Neuron (in vitro differentiated cells): Measurements from ENCODE around the gene GAL3ST2.
"Not testable (repeated sequence)": the region's sequence is repeated elsewhere in the genome, so short reads cannot be mapped to it uniquely, and the experiment has no call there.

Experiments
- H2AFZ ChIP-seq: one replicate; pipeline ENCODE4 v1.6.1; 2013; ENCODE audit warnings: low read depth, mild to moderate bottlenecking, inconsistent platforms, low read length, moderate library complexity
- H3K27me3 ChIP-seq: one replicate; pipeline ENCODE4 v1.6.1; 2013; ENCODE audit warnings: low read length; ENCODE audit not compliant: insufficient read depth
- H3K36me3 ChIP-seq: one replicate; pipeline ENCODE4 v1.6.1; 2013; ENCODE audit warnings: low read length; ENCODE audit not compliant: insufficient read depth
- H3K4me1 ChIP-seq: one replicate; pipeline ENCODE4 v1.6.1; 2013; ENCODE audit warnings: low read length; ENCODE audit not compliant: insufficient read depth
- H3K4me3 ChIP-seq: 2 replicates; pipeline ENCODE4 v1.5.1; 2013; ENCODE audit warnings: mild to moderate bottlenecking, low read length, moderate library complexity
- H3K9me3 ChIP-seq: one replicate; pipeline ENCODE4 v1.6.1; 2013; ENCODE audit warnings: low read length

The GAL3ST2 gene

GRCh38 chr2:241815477-241816430 is 39.1 kb downstream of the GAL3ST2 start:
- Histone ChIP-seq H2AFZ (no peak overlapping the region), H3K36me3 (no peaks in the 10 kb centered on the region), H3K4me3 (no peak overlapping the region), H3K9me3 (peaks cover 2% of the 10 kb centered on the region), H3K27me3 (peaks cover 8% of the 10 kb centered on the region), H3K4me1 (peaks cover 2% of the 10 kb centered on the region)

- Histone ChIP-seq H2AFZ (no peak overlapping the region), H3K36me3 (no peaks in the 10 kb centered on the region), H3K4me1 (no peaks in the 10 kb centered on the region), H3K9me3 (peaks cover 2% of the 10 kb centered on the region), H3K27me3 (peaks cover 8% of the 10 kb centered on the region), H3K4me3 (no peak overlapping the region)
Observed at GRCh38 chr2:241816431-241817121, 40.0 kb downstream of the GAL3ST2 start.

GRCh38 chr2:241817126-241817820 is 40.7 kb downstream of the GAL3ST2 start:
- H3K27me3 ChIP-seq, result peaks cover 8% of the 10 kb centered on the region
- peaks cover 2% of the 10 kb centered on the region for H3K9me3 ChIP-seq
- H3K4me1 ChIP-seq, result no peaks in the 10 kb centered on the region
- H3K36me3 ChIP-seq, result no peaks in the 10 kb centered on the region
- no peak overlapping the region for H3K4me3 ChIP-seq
- no peak overlapping the region for H2AFZ ChIP-seq

- not testable (repeated sequence) for H3K4me3 ChIP-seq, H2AFZ ChIP-seq, H3K9me3 ChIP-seq, H3K27me3 ChIP-seq, H3K4me1 ChIP-seq, H3K36me3 ChIP-seq
Observed at GRCh38 chr2:241817821-241818215, 41.2 kb downstream of the GAL3ST2 start.

- no peaks in the 10 kb centered on the region for H3K36me3 ChIP-seq
- H3K4me3 ChIP-seq, result no peak overlapping the region
- H2AFZ ChIP-seq, result no peak overlapping the region
- peaks cover 2% of the 10 kb centered on the region for H3K9me3 ChIP-seq
- H3K4me1 ChIP-seq, result no peaks in the 10 kb centered on the region
- peaks cover 8% of the 10 kb centered on the region for H3K27me3 ChIP-seq
Observed at GRCh38 chr2:241818229-241818942, 41.8 kb downstream of the GAL3ST2 start.

- H3K27me3 ChIP-seq, result peaks cover 8% of the 10 kb centered on the region
- no peak overlapping the region for H2AFZ ChIP-seq
- H3K9me3 ChIP-seq, result peaks cover 2% of the 10 kb centered on the region
- H3K4me3 ChIP-seq, result no peak overlapping the region
- H3K4me1 ChIP-seq, result no peaks in the 10 kb centered on the region
- no peaks in the 10 kb centered on the region for H3K36me3 ChIP-seq
Observed at GRCh38 chr2:241818943-241819270, 42.3 kb downstream of the GAL3ST2 start.

- H2AFZ ChIP-seq, H3K9me3 ChIP-seq, H3K36me3 ChIP-seq, H3K4me1 ChIP-seq, H3K27me3 ChIP-seq, H3K4me3 ChIP-seq: not testable (repeated sequence)
Observed at GRCh38 chr2:241819947-241820624, 43.5 kb downstream of the GAL3ST2 start.

- Histone ChIP-seq H3K9me3 (peaks cover 2% of the 10 kb centered on the region), H3K36me3 (no peaks in the 10 kb centered on the region), H3K4me3 (no peak overlapping the region), H3K4me1 (no peaks in the 10 kb centered on the region), H3K27me3 (peaks cover 4% of the 10 kb centered on the region), H2AFZ (no peak overlapping the region)
Observed at GRCh38 chr2:241820625-241821384, 44.2 kb downstream of the GAL3ST2 start.

- H3K4me1 ChIP-seq, result no peaks in the 10 kb centered on the region
- no peak overlapping the region for H3K4me3 ChIP-seq
- H2AFZ ChIP-seq, result no peak overlapping the region
- no peaks in the 10 kb centered on the region for H3K36me3 ChIP-seq
- H3K9me3 ChIP-seq, result peaks cover 2% of the 10 kb centered on the region
- no peaks in the 10 kb centered on the region for H3K27me3 ChIP-seq
Observed at GRCh38 chr2:241821460-241822263, 45.0 kb downstream of the GAL3ST2 start.

- no peaks in the 10 kb centered on the region for H3K4me1 ChIP-seq
- H2AFZ ChIP-seq, result no peak overlapping the region
- no peaks in the 10 kb centered on the region for H3K36me3 ChIP-seq
- peaks cover 5% of the 10 kb centered on the region for H3K9me3 ChIP-seq
- H3K4me3 ChIP-seq, result no peak overlapping the region
- H3K27me3 ChIP-seq, result no peaks in the 10 kb centered on the region
Observed at GRCh38 chr2:241822264-241822623, 45.6 kb downstream of the GAL3ST2 start.

GRCh38 chr2:241823531-241824437 is 47.2 kb downstream of the GAL3ST2 start:
- not testable (repeated sequence) for H3K9me3 ChIP-seq, H3K36me3 ChIP-seq, H3K27me3 ChIP-seq, H3K4me3 ChIP-seq, H3K4me1 ChIP-seq, H2AFZ ChIP-seq
